Right lung (tissue), 5 donors: ENCODE data around the gene CDH5. TPM values are rescaled to one million over a fixed set of nuclear protein-coding genes. Genes with fewer than 3 reads are reported as not detected.

ENCODE experiments used
- DNase-seq, 2 donors: peaks; one replicate each; pipeline ENCODE4 v3.0.0-alpha.2; 2013
- polyA plus RNA-seq, 5 donors: library from polyadenylated mRNA; unstranded; fragments of 120-200 nt; gene quantifications; one replicate each; pipeline versions ENCODE4 v1.2.1 to v1.2.3, GENCODE V29; 2013; ENCODE audit warnings: inconsistent platforms in 1 of 5, low replicate concordance in 1 of 5; ENCODE audit not compliant: insufficient read length in 5 of 5, insufficient read depth in 1 of 5

The CDH5 gene
- polyA plus RNA-seq, 5 donors = 133 to 168 (median 145) TPM

DNA sequence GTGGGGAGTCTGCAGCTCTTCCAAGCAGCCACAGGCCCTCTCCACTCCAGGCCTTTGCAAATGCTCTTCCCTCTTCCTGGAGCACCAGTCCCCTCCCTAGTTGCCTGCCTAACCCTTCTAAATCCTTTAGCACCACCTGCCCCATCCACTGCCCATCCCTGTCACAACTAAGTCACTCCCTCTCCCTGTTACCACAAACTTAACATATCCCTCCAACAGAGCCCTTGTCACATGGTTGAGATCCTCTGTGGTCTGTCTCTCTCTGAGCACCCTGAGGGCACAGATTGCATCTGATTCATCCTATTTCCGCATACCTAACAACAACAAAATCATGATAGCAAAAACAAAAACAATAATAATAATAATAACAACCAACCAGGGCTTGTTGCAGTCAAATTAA, 49.6 kb downstream of the CDH5 start:
- no peak for DNase-seq

DNA sequence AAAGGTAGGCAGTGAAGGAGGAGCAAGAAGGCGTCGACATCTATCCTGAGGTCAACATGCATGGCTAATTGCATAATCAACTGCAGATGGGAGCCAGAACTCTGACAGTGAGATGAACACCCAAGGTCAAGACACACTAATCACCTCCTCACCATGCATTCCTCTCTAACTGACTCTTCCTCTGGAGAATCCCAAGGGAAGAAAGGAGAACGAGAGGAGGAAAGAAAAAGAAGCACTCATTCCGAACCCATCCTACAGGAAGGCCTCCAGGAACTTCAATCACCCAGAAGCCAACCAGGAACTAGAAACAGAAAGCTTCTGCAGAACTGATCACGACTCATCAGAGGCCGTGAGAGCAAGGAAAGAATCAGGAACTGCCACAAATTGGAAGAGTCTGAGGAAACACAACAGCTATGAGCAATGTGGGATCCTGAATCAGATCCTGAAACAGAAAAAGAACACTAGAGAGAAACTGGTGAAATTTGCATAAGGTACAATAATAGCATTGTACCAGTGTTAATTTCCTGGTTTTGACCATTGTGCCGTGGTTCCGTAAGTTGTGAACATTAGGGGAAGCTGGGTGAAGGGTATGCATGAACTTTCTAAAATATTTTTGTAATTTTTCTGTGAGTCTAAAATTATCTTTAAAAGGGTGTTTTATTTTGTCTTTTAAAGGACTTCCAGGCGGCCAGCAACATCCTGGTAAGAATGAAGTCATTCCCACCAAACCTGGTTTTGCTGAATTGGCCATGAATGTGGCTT, 50.6 kb downstream of the CDH5 start:
- no peak for DNase-seq

DNA sequence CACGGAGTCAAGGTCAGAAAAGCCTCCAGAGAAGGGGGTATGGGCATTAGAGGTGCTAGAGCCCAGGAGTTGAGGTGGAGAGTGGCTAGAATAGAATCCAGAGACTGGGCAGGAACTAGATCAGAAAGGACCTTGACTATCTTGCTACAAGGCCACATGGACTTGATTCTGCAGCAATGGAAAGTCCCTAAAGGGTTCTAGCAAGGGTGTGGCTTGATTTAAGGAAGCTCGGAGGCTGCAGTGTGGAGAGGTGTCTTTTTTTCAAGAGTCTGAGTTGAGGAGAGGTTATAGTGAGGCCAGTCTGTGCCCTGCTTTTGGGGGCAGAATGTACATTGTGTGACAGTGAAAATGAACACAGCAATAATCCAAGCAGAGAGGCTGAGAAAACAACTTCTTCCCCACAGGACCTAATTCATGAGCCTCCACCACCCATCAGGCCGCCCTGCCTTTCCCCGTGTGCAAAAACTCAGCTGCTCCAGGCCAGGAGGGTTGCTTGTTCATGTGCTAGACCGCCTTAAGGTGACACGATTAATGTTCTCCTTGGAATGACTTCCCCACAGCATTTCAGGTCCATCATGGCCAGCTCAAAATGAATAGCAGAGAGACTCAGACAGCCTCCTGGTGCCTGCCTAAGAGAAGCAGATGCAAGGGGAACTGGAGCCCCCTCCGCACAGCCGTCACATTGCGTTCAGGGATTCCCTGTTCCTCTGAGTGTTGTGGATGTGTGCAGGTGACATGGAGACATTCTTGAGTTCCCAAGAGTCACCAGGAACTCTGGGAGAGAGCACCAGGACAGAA, 51.9 kb downstream of the CDH5 start:
- no peak for DNase-seq

GRCh38 chr16:66419527-66419926, 53.0 kb downstream of the CDH5 start:
- no peak for DNase-seq

GRCh38 chr16:66420396-66420795, 53.9 kb downstream of the CDH5 start:
- no peak for DNase-seq

DNA sequence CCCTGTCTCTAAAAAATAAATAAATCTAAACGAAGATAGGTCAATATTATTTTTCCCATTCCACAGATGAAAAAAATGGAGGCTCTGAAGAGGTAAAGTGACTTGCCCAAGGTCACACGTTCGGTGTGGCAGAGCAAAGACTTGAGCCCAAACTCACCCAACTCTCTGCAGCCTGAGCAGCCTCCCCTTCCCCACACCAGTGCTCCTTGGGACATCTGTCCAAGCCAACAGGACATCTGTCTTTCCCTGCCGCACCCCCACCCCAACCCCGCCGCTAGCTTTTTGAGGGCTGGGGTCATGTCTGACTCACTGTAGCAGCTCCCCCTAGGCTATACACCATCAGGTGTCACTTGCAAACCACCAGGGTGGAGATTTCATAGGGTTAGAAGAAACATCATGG, 55.4 kb downstream of the CDH5 start:
- no peak for DNase-seq

- no peak for DNase-seq
Observed at GRCh38 chr16:66422366-66422765, 55.9 kb downstream of the CDH5 start.

- no peak for DNase-seq
Observed at GRCh38 chr16:66423177-66423576, 56.7 kb downstream of the CDH5 start.

DNA sequence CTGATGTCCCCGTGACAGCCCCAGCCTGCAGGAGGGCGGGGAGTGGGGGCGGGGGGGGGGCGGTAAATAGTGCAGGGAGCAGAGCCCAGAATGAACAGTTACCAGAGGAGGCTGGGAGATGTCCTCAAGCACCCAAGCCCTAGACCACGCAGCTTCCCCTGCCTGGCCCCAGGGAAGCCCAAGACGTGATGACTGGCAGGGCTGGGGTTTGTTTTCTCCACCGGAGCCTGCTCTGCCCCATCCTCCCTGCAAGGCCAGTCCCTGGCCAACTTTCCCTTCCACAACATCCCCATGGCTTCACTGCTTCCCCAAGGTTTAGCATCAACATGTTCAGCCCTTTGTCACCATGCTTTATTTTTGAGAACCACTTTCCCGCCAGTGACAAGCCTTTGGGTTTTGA, 59.2 kb downstream of the CDH5 start:
- no peak for DNase-seq

DNA sequence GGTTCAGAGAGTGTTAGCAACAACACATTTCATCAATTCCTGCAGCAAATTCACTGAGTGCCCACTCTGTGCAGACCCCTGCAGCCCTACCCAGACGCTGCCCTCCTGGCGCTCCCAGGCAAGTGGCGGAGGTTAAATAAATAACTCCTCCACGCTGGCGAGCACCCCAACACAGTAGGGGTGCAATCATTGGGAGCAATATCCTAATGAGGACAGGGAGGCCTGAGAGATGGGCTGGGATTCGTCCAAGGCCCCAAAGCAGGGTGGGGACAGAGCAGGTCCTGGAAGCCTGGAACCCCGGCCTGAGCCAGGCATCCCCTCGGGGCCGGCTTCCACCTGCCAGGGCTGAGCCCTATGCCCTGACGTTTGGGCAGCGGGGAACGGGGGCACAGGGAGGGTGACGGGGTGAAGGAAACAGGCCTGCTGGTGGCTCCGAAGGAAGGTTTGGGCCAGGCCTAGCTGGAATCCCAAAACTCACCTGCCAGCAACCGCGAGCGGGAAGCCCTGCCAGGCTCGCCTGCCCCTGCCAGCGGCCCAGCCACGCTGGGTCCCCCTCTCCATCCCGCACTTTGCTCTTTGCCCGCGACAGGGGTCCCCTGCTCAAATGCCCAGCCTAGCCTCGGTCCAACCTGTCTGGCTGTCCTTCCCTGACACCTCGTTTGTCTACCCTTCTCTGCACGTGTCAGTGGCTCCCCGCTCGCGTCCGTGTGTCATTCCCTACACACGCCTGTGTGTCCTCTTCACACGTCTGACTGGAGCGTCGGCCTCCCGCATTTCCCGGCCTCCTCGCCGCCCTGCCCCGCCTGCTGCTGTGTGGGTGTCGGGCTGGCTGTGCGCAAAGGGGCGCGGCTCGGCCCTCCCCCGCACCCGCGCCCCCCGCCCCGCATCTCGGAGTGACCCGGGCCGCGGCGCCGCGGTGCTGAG, 59.9 kb downstream of the CDH5 start:
- no peak for DNase-seq

DNA sequence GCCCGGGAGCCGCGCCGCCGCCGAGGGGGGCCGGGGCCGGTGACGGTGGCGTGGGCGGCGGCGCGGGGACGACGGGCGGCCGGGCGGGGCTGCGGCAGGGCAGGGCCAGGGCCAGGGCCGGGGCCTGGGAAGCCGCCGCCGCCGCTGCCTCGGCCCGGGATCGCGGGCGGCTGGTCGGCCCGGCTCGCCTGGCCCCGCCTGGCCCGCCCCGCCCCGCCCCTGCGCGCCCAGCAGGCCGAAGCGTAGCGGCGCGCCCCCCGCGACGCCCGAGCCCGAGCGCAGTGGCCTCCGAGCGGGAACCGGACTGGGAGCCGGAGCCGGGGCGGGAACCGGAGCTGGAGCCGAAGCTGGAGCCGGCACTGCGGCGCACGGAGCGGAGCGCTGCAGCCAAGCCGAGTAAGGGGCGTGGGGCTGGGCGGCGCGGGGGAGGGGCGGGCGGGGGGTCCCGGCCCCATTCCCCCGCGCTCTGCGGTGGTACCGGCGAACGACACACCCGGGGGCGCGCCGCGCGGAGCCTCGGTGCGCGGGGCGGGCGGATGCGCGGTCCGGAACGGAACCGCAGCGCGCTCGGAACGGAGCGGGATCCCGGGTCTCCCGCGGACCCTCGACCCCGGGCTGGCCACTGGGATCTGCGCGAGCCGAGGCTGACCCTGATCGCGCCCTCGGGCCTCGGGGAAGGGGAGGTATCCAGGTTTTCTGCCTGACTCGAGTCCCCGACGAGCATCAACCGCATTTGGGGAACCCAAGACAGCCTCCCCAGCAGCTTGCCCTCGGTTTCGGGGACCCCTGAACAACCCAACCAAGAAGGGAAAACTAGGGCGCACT, 60.8 kb downstream of the CDH5 start, which contains the start of gene BEAN1:
TSS of gene BEAN1 (plus strand) at position 260 of the 825 bp plus-strand sequence. CDS start 10,382 bp downstream, outside the sequence.
- peak in 1 of 2 donors; percentile 27 for DNase-seq

- DNase-seq = peak in 1 of 2 donors; percentile 24
Observed at GRCh38 chr16:66427871-66428681, 61.6 kb downstream of the CDH5 start.

GRCh38 chr16:66428682-66429251, 62.3 kb downstream of the CDH5 start:
- DNase-seq = no peak

DNA sequence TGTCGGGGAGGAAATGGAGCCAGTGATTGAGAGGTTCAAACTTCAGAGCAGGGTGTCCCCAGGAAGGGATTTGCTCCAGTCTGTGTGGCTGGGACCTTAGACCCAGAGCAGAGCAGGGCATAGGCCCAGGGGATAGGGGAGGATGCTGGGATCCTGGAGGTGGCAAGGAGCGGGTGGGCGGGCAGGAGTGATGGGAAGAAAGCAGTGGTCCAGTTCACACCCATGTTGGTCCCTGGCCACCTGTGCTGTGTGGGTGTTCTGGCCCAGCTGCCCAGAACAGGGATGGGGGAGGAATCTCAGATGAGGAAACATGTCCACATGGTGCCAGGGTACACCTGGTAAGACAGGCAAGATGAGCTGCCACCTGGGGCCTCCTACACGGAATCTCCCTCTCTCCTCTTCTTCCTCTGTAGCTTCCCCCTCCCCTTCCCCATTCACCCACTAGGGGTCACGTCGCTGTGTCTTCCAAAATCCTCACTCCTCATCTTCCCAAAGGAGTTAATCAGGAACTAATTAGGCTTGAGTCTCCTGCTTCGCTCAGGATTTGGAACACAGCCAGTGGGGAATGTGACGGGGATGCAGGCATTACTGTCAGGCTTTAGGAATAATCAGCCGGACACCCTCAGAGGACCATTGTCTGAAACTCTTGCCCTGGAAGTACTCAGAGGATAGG, 62.9 kb downstream of the CDH5 start:
- no peak for DNase-seq

GRCh38 chr16:66430214-66430613, 63.7 kb downstream of the CDH5 start:
- DNase-seq = no peak

GRCh38 chr16:66431760-66432159, 65.3 kb downstream of the CDH5 start:
- DNase-seq = no peak

- no peak for DNase-seq
Observed at GRCh38 chr16:66432429-66432828, 65.9 kb downstream of the CDH5 start.

DNA sequence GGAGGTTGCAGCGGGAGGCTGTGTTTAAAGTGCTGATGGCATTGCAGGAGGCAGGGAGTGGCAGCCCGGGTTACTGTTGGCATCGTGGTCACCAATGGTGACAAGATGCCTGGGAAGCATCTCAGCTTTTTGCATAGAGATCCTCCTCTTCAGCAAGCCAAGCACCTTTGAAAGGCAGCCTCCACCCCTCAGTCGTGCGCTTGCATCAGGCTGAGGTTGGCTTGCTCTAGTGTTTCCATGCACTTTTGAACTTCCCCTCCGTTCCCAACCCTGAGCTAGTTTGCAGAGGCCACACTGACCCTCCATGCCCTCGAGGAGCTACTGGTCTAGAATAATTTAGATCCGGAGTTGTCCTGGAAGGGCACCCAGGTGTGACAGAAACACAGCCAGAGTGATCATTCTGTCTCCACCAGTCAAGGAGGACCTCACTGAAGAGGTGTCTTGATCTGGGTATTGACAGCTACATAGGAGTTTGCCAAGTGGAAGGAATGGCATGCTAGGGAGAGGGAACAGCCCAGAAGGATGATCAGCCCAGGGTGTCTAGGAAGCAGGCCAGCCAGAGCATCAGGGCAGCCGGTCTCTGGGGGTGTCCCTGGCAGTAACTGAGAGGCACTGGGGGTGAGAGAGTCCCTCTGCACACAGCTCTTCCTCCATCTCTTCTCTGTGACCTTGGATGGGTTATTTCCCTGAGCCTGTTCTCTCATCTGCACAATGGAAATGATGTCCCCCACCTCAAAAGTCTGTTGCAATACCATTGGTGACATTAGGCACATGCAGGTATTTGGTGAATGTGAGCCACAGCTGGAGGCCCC, 68.3 kb downstream of the CDH5 start:
- no peak for DNase-seq
